AG04450 (cell line): ENCODE results near the gene GORASP1. TPM values are rescaled to one million over a fixed set of nuclear protein-coding genes. Genes with fewer than 3 reads are reported as not detected.
A peak's percentile ranks its signal among the peaks of the same experiment; 100 is the strongest.

Experiments
- CTCF ChIA-PET: fragments of 300-600, 350-600 bp; formaldehyde crosslinking; extraction: SDS; loops from one replicate; lab custom pipeline; 2022; ENCODE audit warnings: antibody characterized with exemption, inconsistent platforms; lab: Charles Lee
- POLR2A ChIA-PET: fragments of 350-600 bp; formaldehyde crosslinking; extraction: SDS; loops from one replicate; lab custom pipeline; 2021; ENCODE audit warnings: antibody characterized with exemption, inconsistent platforms; lab: Yijun Ruan, JAX
- DNase-seq: peaks from one replicate; pipeline ENCODE4 v3.0.0-alpha.2; 2011; ENCODE audit warnings: low read depth, low spot score
- H3K27ac ChIP-seq: one replicate; pipeline ENCODE4 v1.5.1; 2012; ENCODE audit warnings: low read depth, low read length, control low read depth
- H3K27me3 ChIP-seq: one replicate; pipeline ENCODE4 v1.6.0; 2012; ENCODE audit warnings: low read length; ENCODE audit not compliant: control insufficient read depth, insufficient read depth
- H3K4me3 ChIP-seq: 2 replicates; pipeline ENCODE4 v1.5.1; 2011; ENCODE audit warnings: mild to moderate bottlenecking, low read depth, low read length, control low read depth
- H3K9me3 ChIP-seq: 2 replicates; pipeline ENCODE4 v1.5.1; 2012; ENCODE audit warnings: low read length; ENCODE audit not compliant: control insufficient read depth, insufficient read depth
- polyA plus RNA-seq: library from polyadenylated mRNA; depleted of rRNA; stranded (reverse); fragments of >200 nt; gene quantifications from 2 replicates; pipeline ENCODE4 v1.2.3, GENCODE V29; 2011
- TF ChIP-seq, protein P1 (sequence below): IDR thresholded peaks from 2 replicates; pipeline ENCODE4 v1.5.1; 2011; ENCODE audit warnings: low read depth, low read length, control low read depth, inconsistent platforms

Gene GORASP1
- polyA plus RNA-seq, 1 experiment = 43.7 TPM

GRCh38 chr3:39056151-39056550 lies 51.3 kb downstream of the GORASP1 start:
- Histone ChIP-seq H3K27me3 (no peaks in the 10 kb centered on the region), H3K4me3 (no peak overlapping the region), H3K9me3 (no peaks in the 10 kb centered on the region; the same call in 1 of the 2 replicates), H3K27ac (no peak overlapping the region)
- no peak for DNase-seq
- ChIA-PET CTCF (interaction anchor here (1.0 to 1.6 kb wide), 2 partner anchors 232 to 235 kb away, joined by 3 to 4 read pairs; no protein-coding TSS in a partner anchor), POLR2A (no interaction called here)
- TF ChIP-seq, protein P1, sequence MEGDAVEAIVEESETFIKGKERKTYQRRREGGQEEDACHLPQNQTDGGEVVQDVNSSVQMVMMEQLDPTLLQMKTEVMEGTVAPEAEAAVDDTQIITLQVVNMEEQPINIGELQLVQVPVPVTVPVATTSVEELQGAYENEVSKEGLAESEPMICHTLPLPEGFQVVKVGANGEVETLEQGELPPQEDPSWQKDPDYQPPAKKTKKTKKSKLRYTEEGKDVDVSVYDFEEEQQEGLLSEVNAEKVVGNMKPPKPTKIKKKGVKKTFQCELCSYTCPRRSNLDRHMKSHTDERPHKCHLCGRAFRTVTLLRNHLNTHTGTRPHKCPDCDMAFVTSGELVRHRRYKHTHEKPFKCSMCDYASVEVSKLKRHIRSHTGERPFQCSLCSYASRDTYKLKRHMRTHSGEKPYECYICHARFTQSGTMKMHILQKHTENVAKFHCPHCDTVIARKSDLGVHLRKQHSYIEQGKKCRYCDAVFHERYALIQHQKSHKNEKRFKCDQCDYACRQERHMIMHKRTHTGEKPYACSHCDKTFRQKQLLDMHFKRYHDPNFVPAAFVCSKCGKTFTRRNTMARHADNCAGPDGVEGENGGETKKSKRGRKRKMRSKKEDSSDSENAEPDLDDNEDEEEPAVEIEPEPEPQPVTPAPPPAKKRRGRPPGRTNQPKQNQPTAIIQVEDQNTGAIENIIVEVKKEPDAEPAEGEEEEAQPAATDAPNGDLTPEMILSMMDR = no peak

DNA sequence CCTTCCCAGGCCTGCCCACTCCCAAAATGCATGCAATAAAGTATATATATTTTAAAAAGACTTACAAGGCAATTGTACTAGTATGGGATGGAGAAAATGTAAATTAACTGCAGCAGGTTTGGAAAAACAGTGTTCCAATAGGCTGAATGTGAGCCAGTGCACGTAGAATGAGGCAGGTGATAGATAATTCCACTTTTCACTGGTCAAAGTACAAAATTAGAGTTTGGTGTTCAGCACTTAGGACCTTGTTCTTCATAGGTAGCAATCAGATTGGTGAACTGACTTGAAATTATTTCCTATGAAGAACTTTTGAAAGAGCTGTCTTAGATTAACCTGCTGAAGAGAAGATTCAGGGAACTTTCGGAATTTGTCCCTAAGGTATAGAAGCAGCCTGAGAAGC lies 53.7 kb downstream of the GORASP1 start:
- ChIA-PET POLR2A (no interaction called here), CTCF (no interaction called here)
- TF ChIP-seq, protein P1 = no peak
- no peak overlapping the region for H3K4me3 ChIP-seq
- no peaks in the 10 kb centered on the region; the same call in 1 of the 2 replicates for H3K9me3 ChIP-seq
- DNase-seq = no peak
- H3K27me3 ChIP-seq = no peaks in the 10 kb centered on the region
- no peak overlapping the region for H3K27ac ChIP-seq

- Histone ChIP-seq H3K27ac (no peak overlapping the region), H3K4me3 (peak overlapping the region; percentile 81), H3K9me3 (no peaks in the 10 kb centered on the region; the same call in 1 of the 2 replicates), H3K27me3 (no peaks in the 10 kb centered on the region)
- ChIA-PET CTCF (no interaction called here), POLR2A (no interaction called here)
- no peak for DNase-seq
- TF ChIP-seq, protein P1 = no peak
Measured at GRCh38 chr3:39052583-39052982, 54.8 kb downstream of the GORASP1 start.

GRCh38 chr3:39051649-39052561 lies 55.5 kb downstream of the GORASP1 start, which contains the start of the genes SCN11A and WDR48:
TSS of gene SCN11A (minus strand) at chr3:39051944. CDS start at chr3:38950362, 101,582 bp downstream.
TSS of gene WDR48 (plus strand) at chr3:39052016. CDS start at chr3:39052026, 10 bp downstream.
- Histone ChIP-seq H3K9me3 (no peaks in the 10 kb centered on the region; the same call in 1 of the 2 replicates), H3K4me3 (peak within 1 kb of the TSS; percentile 81), H3K27me3 (peaks cover 3% of the 10 kb centered on the region), H3K27ac (peak within 1 kb of the TSS; percentile 54)
- CTCF ChIA-PET = interaction anchor here (1.0 to 1.8 kb wide), 5 partner anchors 14 to 401 kb away, joined by 3 to 8 read pairs (median 4); no protein-coding TSS in a partner anchor
- DNase-seq = peak; percentile 70
- TF ChIP-seq, protein P1 = no peak
- POLR2A ChIA-PET = no interaction called here
